ENCODE results near the gene TANC2.

TANC2 gene

GRCh38 chr17:62965686-62966425, at the start of gene TANC2:
Gene TANC2 (plus strand): TSS chr17:62966235. CDS start chr17:63009560, 43,325 bp downstream.
- peak; percentile 71 for DNase-seq

DNA sequence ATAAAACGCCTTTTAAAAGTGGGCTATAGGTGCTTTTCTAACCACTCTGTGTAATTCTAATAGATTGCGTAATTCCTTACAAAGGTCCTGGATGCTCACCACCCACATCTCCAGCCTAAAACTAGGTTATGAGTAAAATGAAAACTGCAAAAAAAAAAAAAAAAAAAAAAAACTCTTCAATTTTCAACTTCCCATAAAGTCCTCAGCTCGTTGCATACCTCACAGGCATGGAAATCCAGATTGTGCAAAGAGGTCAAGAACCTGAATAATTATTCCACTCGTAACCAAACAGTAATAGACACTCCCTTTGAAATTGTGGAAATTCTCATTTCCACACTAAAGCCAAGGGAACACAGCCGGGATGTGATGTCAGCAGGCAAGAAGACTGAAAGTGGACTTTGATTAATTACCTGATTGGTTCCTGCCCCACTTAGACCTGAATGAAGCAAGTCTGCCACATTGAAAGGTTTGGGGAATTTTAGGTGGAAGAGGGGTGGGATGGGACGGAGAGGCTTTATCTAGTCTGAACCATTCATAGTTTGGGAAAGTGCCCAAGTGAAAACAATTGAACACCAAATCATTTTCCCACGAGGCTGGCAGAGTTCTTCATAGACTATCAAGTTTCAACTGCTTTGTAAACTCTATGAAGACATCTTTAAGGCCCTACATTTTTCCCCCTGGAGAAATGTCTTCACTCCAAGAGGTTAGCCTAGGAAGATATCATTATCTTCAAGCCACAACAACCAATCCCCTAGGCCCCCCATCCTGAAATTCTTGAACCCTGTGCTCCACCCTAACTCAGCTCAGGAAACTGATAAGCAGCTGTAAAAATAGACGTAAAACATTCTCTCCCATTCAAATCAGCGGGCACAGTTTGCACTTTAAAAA, 49.1 kb upstream of the TANC2 start:
- DNase-seq: no peak

DNA sequence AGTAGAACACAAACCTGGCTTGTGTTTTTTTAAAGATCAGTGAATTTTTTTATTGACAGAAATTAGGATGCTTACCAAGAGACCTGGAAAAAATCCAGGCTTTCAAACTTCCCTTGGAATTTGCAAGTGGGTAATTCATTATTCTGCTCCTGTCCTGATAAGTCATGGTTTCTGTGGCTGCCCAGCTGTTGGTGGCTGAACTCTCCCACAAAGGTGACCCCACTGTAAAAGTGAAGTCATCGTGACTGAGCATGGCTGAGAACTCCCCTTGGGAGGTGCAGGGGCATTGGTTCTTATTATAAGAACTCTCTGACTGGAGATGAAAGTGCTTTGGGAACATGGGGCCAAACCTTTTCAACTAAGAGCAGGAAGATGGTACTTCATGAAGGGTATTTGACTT, 46.6 kb upstream of the TANC2 start:
- no peak for DNase-seq

DNA sequence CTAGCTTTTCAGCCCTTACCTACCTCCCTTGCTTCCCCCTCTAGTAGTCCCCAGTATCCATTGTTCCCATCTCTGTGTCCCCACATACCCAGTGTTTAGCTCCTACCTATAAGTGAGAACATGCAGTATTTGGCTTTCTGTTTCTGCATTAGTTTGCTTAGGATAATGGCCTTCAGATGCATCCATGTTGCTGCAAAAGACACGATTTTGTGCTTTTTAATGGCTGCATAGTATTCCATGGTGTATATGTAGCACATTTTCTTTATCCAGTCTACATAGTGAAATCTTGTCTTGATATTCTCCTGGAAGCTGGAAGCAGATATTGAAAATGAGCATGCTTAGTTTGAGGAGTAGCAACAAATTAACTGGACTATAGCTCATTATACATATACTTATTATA, 45.7 kb upstream of the TANC2 start:
- DNase-seq: no peak

GRCh38 chr17:62921817-62922216, 44.2 kb upstream of the TANC2 start:
- DNase-seq: no peak

- DNase-seq: no peak
These were observed 42.5 kb upstream of the TANC2 start for GRCh38 chr17:62923258-62924150.

GRCh38 chr17:62925267-62925836, 40.7 kb upstream of the TANC2 start:
- DNase-seq: no peak

- DNase-seq: no peak
These were observed 39.0 kb upstream of the TANC2 start for GRCh38 chr17:62927083-62927482.

- no peak for DNase-seq
These were observed 36.7 kb upstream of the TANC2 start for GRCh38 chr17:62929320-62929719.

GRCh38 chr17:62931101-62931500, 34.9 kb upstream of the TANC2 start:
- DNase-seq: no peak

DNA sequence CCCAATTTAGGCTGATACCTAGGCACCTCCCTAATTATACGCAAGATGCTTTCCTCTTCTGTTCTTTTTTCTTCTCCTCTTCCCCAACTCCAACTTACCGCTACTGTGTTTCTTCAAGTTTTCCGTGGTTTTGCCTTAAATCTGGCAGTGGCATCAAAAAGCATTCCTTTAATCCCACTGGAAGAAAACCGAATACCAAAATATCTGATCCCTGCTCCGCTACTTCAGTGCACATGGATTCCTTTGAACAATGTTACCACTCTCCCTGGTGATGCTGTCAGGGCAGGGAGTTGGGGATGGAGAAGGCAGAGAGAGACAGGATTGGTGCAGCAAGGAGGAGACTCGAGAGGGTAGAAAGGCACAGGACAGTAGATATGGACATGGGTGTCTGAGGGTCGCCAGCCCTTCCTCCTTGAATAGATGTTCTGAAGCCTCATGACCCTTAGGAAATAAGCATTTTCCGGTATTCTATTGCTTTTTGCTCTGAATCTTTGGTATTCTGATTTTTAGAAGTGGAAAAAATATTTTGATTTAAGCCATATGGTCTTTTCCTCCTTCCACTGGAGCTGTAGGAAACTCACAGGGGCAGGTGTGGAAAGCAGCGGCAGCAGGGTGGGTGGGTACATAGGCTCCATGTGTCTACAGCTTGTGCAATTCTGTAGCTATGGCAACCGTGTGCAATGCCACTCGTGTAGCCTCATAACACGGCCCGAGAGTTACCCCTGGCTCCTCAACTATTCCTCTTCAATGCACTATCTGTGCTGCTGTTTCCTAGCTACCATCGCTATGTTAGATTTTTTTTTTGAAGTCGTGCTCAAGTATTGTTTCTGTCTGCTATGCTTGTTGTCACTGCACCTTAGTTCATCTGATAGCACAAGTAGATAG, 32.3 kb upstream of the TANC2 start:
- DNase-seq: no peak

- no peak for DNase-seq
These were observed 30.9 kb upstream of the TANC2 start for GRCh38 chr17:62935098-62935497.

- no peak for DNase-seq
These were observed 30.5 kb upstream of the TANC2 start for GRCh38 chr17:62935523-62935922.

- DNase-seq: no peak
These were observed 28.4 kb upstream of the TANC2 start for GRCh38 chr17:62937606-62938005.

DNA sequence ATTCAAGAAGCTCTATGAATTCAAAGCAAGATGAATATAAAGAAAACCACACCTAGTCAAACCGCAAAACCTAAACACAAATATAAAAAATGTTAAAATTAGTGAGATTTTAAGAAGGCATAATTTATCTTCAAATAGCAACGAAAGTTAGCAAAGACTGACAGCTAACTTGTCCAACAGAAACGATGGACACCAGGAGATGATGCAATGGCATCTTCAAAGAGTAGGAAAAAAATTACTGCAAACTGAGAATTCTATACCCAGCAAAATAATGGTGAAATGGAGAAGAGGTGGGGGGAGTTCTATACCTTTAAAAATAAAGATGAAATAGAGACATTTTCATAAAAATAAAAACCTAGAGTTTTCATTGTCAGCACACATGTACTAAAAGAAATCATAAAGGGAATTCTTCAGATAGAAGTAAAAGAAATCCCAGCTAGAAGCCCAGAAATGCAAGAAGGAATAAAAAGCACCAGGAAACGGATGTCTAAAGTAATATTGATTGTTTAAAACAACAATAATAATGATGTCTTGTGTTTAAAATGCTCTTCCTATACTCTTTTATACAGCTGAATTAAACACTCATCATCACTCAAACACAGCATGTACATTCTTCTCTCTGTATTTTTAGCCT, 24.6 kb upstream of the TANC2 start:
- DNase-seq: no peak

GRCh38 chr17:62948370-62948769, 17.7 kb upstream of the TANC2 start:
- no peak for DNase-seq

DNA sequence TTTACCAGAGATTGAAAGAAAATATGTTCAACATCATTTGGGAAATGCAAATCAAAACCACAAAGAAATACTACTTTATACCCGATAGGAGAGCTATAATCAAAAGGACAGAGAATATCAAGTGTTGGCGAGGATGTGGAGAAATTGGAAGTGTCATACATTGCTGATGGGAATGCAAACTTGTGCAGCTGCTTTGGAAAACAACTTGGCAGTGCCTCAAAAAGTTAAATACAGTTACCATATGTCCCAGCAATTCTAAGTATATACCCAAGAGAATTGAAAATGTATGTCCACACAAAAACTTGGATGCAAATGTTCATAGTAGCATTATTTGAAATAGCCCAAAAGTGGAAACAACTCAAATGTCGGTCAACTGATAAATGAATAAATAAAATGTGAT, 17.0 kb upstream of the TANC2 start:
- DNase-seq: no peak

- no peak for DNase-seq
These were observed 16.0 kb upstream of the TANC2 start for GRCh38 chr17:62950067-62950466.

DNA sequence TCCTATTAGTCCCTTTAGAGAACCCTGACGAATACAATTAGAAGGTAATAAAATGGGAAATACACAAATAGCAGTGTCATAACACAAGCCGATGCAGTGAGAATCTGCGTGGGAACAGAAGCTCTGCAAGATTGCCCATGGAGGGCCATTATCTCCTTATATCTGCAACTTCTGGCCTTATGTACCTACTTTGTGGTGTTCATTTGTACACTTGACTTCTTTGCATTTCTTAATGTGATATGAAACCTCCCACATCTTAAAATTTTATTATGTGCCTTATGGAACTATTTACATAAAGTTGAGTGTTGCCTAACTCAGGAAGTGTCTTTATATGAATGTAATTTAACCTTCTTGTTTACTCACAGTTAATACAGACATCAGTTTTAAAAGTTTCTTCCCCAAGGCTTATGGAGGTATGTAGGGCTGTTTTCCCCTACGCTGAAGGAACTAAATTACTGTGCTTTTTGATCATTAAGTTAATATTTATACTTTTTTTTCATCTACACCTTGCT, 10.1 kb upstream of the TANC2 start:
- no peak for DNase-seq

- no peak for DNase-seq
These were observed 2.7 kb upstream of the TANC2 start for GRCh38 chr17:62963296-62963695.

GRCh38 chr17:62964506-62964905, 1.5 kb upstream of the TANC2 start:
- DNase-seq: no peak
